ENCODE measurements around the gene FGF5. TPM values are rescaled to one million over a fixed set of nuclear protein-coding genes. Genes with fewer than 3 reads are reported as not detected.

Gene FGF5
- total RNA-seq, 4 donors from 2014 or later, result not detected

GRCh38 chr4:80261989-80262600, 4.4 kb upstream of the FGF5 start:
- Histone ChIP-seq H3K4me1 (peaks cover 11 to 19% of the 10 kb centered on the region in 2 donors), H3K27ac (no peak overlapping the region), H3K27me3 (peaks cover 35 to 41% (median 40%) of the 10 kb centered on the region in 3 donors), H3K9me3 (no peaks in the 10 kb centered on the region), H3K4me3 (no peak overlapping the region), H3K36me3 (no peaks in the 10 kb centered on the region)
- DNase-seq (no peak), ATAC-seq (no peak)
- intact Hi-C loops (cut with DNase I; ENCODE audit: low total_unique reads), result no loop called here
- TF ChIP-seq, protein P1, sequence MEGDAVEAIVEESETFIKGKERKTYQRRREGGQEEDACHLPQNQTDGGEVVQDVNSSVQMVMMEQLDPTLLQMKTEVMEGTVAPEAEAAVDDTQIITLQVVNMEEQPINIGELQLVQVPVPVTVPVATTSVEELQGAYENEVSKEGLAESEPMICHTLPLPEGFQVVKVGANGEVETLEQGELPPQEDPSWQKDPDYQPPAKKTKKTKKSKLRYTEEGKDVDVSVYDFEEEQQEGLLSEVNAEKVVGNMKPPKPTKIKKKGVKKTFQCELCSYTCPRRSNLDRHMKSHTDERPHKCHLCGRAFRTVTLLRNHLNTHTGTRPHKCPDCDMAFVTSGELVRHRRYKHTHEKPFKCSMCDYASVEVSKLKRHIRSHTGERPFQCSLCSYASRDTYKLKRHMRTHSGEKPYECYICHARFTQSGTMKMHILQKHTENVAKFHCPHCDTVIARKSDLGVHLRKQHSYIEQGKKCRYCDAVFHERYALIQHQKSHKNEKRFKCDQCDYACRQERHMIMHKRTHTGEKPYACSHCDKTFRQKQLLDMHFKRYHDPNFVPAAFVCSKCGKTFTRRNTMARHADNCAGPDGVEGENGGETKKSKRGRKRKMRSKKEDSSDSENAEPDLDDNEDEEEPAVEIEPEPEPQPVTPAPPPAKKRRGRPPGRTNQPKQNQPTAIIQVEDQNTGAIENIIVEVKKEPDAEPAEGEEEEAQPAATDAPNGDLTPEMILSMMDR (IDR thresholded peaks at IDR 0.05 in 4 of 5, conservative IDR thresholded peaks at IDR 0.05 in 1 of 5), result no peak
- TF ChIP-seq POLR2A (IDR thresholded peaks at IDR 0.05), result no peak
- in situ Hi-C loops (cut with MboI; ENCODE audit: low sequenced_read_pairs in 4 of 4), result no loop called here

GRCh38 chr4:80263541-80264351, 2.7 kb upstream of the FGF5 start:
- Histone ChIP-seq H3K27ac (no peak overlapping the region), H3K9me3 (no peaks in the 10 kb centered on the region), H3K27me3 (peaks cover 40 to 57% (median 56%) of the 10 kb centered on the region in 3 donors), H3K36me3 (no peaks in the 10 kb centered on the region), H3K4me1 (peaks cover 11 to 21% of the 10 kb centered on the region in 2 donors), H3K4me3 (no peak overlapping the region)
- in situ Hi-C loops (cut with MboI; ENCODE audit: low sequenced_read_pairs in 4 of 4), result no loop called here
- no peak for TF ChIP-seq POLR2A (IDR thresholded peaks at IDR 0.05)
- TF ChIP-seq, protein P1 (IDR thresholded peaks at IDR 0.05 in 4 of 5, conservative IDR thresholded peaks at IDR 0.05 in 1 of 5), result no peak
- ATAC-seq (no peak), DNase-seq (no peak)
- intact Hi-C loops (cut with DNase I; ENCODE audit: low total_unique reads), result no loop called here

DNA sequence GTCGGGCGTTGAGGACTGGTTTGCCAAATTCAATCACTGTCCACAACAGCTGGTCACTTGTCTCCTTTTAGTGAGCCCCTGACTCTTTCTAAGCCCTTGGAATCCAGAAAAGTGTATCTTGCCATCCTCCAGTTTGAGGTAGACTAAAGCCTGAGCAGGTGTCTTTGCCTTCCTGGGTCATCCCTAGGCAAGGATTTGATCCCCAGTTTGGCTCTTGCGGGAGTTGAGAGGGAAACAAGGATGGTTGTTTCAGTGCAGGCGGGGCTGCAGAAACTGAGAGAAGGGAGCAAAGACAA, 2.2 kb upstream of the FGF5 start:
- no peak for DNase-seq
- Histone ChIP-seq H3K27ac (no peak overlapping the region), H3K4me3 (no peak overlapping the region), H3K36me3 (no peaks in the 10 kb centered on the region), H3K27me3 (peaks cover 46 to 62% (median 56%) of the 10 kb centered on the region in 3 donors), H3K9me3 (no peaks in the 10 kb centered on the region), H3K4me1 (peaks cover 11 to 21% of the 10 kb centered on the region in 2 donors)
- TF ChIP-seq POLR2A (IDR thresholded peaks at IDR 0.05), result no peak
- TF ChIP-seq, protein P1 (IDR thresholded peaks at IDR 0.05 in 4 of 5, conservative IDR thresholded peaks at IDR 0.05 in 1 of 5), result no peak
- intact Hi-C loops (cut with DNase I; ENCODE audit: low total_unique reads), result no loop called here
- no peak for ATAC-seq
- in situ Hi-C loops (cut with MboI; ENCODE audit: low sequenced_read_pairs in 4 of 4), result no loop called here

- Histone ChIP-seq H3K27me3 (peaks cover 51 to 62% (median 61%) of the 10 kb centered on the region in 3 donors), H3K4me3 (no peak overlapping the region), H3K4me1 (peaks cover 11 to 21% of the 10 kb centered on the region in 2 donors), H3K36me3 (no peaks in the 10 kb centered on the region), H3K27ac (no peak overlapping the region), H3K9me3 (no peaks in the 10 kb centered on the region)
- TF ChIP-seq, protein P1 (IDR thresholded peaks at IDR 0.05 in 4 of 5, conservative IDR thresholded peaks at IDR 0.05 in 1 of 5), result no peak
- TF ChIP-seq POLR2A (IDR thresholded peaks at IDR 0.05), result no peak
- DNase-seq, result no peak
- ATAC-seq, result no peak
- in situ Hi-C loops (cut with MboI; ENCODE audit: low sequenced_read_pairs in 4 of 4), result no loop called here
- intact Hi-C loops (cut with DNase I; ENCODE audit: low total_unique reads), result no loop called here
Measured at GRCh38 chr4:80264825-80265224, 1.6 kb upstream of the FGF5 start.

Data from gastrocnemius medialis (tissue), 4 donors.